Neural cell (in vitro differentiated cells): ENCODE measurements around the gene MAPK4.

Experiments
- CTCF ChIP-seq: fragments of 450-650 bp; IDR thresholded peaks from 2 replicates; pipeline ENCODE4 v1.5.1; 2014; ENCODE audit warnings: antibody characterized with exemption, mild to moderate bottlenecking, moderate library complexity; ENCODE audit not compliant: poor library complexity, severe bottlenecking
- EP300 ChIP-seq: fragments of 450-650 bp; conservative IDR thresholded peaks from 2 replicates; pipeline ENCODE4 v1.6.1; 2014; ENCODE audit warnings: antibody characterized with exemption, mild to moderate bottlenecking, moderate library complexity; ENCODE audit not compliant: poor library complexity, severe bottlenecking
- EZH2 ChIP-seq: fragments of 200-600, 300-800 bp; shearing (Covaris generic), sonication (generic); IDR thresholded peaks from 2 replicates; pipeline ENCODE4 v1.6.1; 2014; ENCODE audit warnings: antibody characterized with exemption, low read length, borderline replicate concordance, mild to moderate bottlenecking; ENCODE audit not compliant: insufficient read depth, poor library complexity, severe bottlenecking
- POLR2AphosphoS5 ChIP-seq: IDR thresholded peaks from 2 replicates; pipeline ENCODE4 v1.6.1; 2012
- RAD21 ChIP-seq: fragments of 450-650 bp; conservative IDR thresholded peaks from 2 replicates; pipeline ENCODE4 v1.6.1; 2014; ENCODE audit warnings: antibody characterized with exemption, mild to moderate bottlenecking, moderate library complexity
- REST ChIP-seq: IDR thresholded peaks from 2 replicates; pipeline ENCODE4 v1.6.1; 2012; ENCODE audit warnings: borderline replicate concordance
- SMC3 ChIP-seq: fragments of 450-650 bp; conservative IDR thresholded peaks from 2 replicates; pipeline ENCODE4 v1.6.1; 2014; ENCODE audit warnings: antibody characterized with exemption, mild to moderate bottlenecking, moderate library complexity; ENCODE audit not compliant: poor library complexity
- TAF1 ChIP-seq: IDR thresholded peaks from 2 replicates; pipeline ENCODE4 v1.6.1; 2012; ENCODE audit warnings: low read depth

- TF ChIP-seq CTCF (no peak), EZH2 (no peak), SMC3 (no peak), POLR2AphosphoS5 (no peak), REST (no peak), RAD21 (no peak), EP300 (no peak), TAF1 (no peak)
These were observed 68.6 kb downstream of the MAPK4 start for GRCh38 chr18:50628533-50628905.
